Measurements from ENCODE around the gene GEMIN7. TPM values are rescaled to one million over a fixed set of nuclear protein-coding genes. Genes with fewer than 3 reads are reported as not detected.
"Not testable (repeated sequence)": the region's sequence is repeated elsewhere in the genome, so short reads cannot be mapped to it uniquely, and the experiment has no call there.

The GEMIN7 gene
- total RNA-seq, 1 donor from 2014 or later: 46.0 TPM

GRCh38 chr19:45117167-45117594 lies 38.1 kb downstream of the GEMIN7 start:
- no peak overlapping the region for H3K4me3 ChIP-seq (ENCODE audit: insufficient read depth, low read depth, low read length)
- no peak overlapping the region for H3K4me3 Mint-ChIP-seq (ENCODE audit: unreplicated experiment)
- H3K4me2 ChIP-seq (ENCODE audit: low read length): no peak overlapping the region
- H3K36me3 Mint-ChIP-seq (ENCODE audit: low read depth, unreplicated experiment): no peaks in the 10 kb centered on the region
- no peaks in the 10 kb centered on the region for H3K9me3 ChIP-seq (ENCODE audit: insufficient read depth, low read depth, low read length)
- no peaks in the 10 kb centered on the region for H3K27me3 Mint-ChIP-seq (ENCODE audit: low read depth, unreplicated experiment)
- H3K27ac Mint-ChIP-seq (ENCODE audit: unreplicated experiment): no peak overlapping the region
- no peaks in the 10 kb centered on the region for H3K9me3 Mint-ChIP-seq (ENCODE audit: unreplicated experiment)
- H3K36me3 ChIP-seq (ENCODE audit: insufficient read depth, low read length): no peaks in the 10 kb centered on the region
- H3K4me1 Mint-ChIP-seq (ENCODE audit: low read depth, unreplicated experiment): peaks cover 6% of the 10 kb centered on the region
- H2AFZ ChIP-seq (ENCODE audit: low read depth, low read length): no peak overlapping the region
- H3K27ac ChIP-seq (ENCODE audit: low read depth, low read length): no peak overlapping the region
- peaks cover 89% of the 10 kb centered on the region for H3K79me2 ChIP-seq (ENCODE audit: insufficient read depth, low read length)
- FAIRE-seq: no peak
- H4K20me1 ChIP-seq (ENCODE audit: insufficient read depth, low read length): peaks cover 97% of the 10 kb centered on the region
- no peaks in the 10 kb centered on the region for H3K27me3 ChIP-seq (ENCODE audit: insufficient read depth, low read length)
- peak; percentile 37 for DNase-seq (ENCODE audit: low read depth)
- TF ChIP-seq EZH2 (IDR thresholded peaks at IDR 0.05; ENCODE audit: insufficient read depth, low read length) (no peak), CTCF (IDR thresholded peaks at IDR 0.05; ENCODE audit: insufficient read depth, low read depth, low read length) (no peak)
- no peak overlapping the region for H3K9ac ChIP-seq (ENCODE audit: low read length)
- H3K4me1 ChIP-seq (ENCODE audit: insufficient read depth, low read length): no peaks in the 10 kb centered on the region

GRCh38 chr19:45117671-45118070 lies 38.6 kb downstream of the GEMIN7 start:
- H3K9me3 Mint-ChIP-seq (ENCODE audit: unreplicated experiment): no peaks in the 10 kb centered on the region
- Histone ChIP-seq H3K4me2 (ENCODE audit: low read length) (no peak overlapping the region), H4K20me1 (ENCODE audit: insufficient read depth, low read length) (peaks cover 97% of the 10 kb centered on the region), H3K4me3 (ENCODE audit: insufficient read depth, low read depth, low read length) (no peak overlapping the region), H3K9me3 (ENCODE audit: insufficient read depth, low read depth, low read length) (no peaks in the 10 kb centered on the region), H3K4me1 (ENCODE audit: insufficient read depth, low read length) (no peaks in the 10 kb centered on the region), H3K9ac (ENCODE audit: low read length) (no peak overlapping the region), H3K27ac (ENCODE audit: low read depth, low read length) (no peak overlapping the region), H2AFZ (ENCODE audit: low read depth, low read length) (no peak overlapping the region), H3K27me3 (ENCODE audit: insufficient read depth, low read length) (no peaks in the 10 kb centered on the region), H3K36me3 (ENCODE audit: insufficient read depth, low read length) (no peaks in the 10 kb centered on the region), H3K79me2 (ENCODE audit: insufficient read depth, low read length) (peaks cover 89% of the 10 kb centered on the region)
- H3K4me3 Mint-ChIP-seq (ENCODE audit: unreplicated experiment): no peak overlapping the region
- DNase-seq (ENCODE audit: low read depth): no peak
- TF ChIP-seq EZH2 (IDR thresholded peaks at IDR 0.05; ENCODE audit: insufficient read depth, low read length) (no peak), CTCF (IDR thresholded peaks at IDR 0.05; ENCODE audit: insufficient read depth, low read depth, low read length) (no peak)
- H3K27me3 Mint-ChIP-seq (ENCODE audit: low read depth, unreplicated experiment): no peaks in the 10 kb centered on the region
- H3K36me3 Mint-ChIP-seq (ENCODE audit: low read depth, unreplicated experiment): peaks cover 2% of the 10 kb centered on the region
- no peak for FAIRE-seq
- peaks cover 6% of the 10 kb centered on the region for H3K4me1 Mint-ChIP-seq (ENCODE audit: low read depth, unreplicated experiment)
- no peak overlapping the region for H3K27ac Mint-ChIP-seq (ENCODE audit: unreplicated experiment)

GRCh38 chr19:45118106-45118505 lies 39.0 kb downstream of the GEMIN7 start:
- no peaks in the 10 kb centered on the region for H3K9me3 Mint-ChIP-seq (ENCODE audit: unreplicated experiment)
- no peak overlapping the region for H2AFZ ChIP-seq (ENCODE audit: low read depth, low read length)
- H3K4me1 Mint-ChIP-seq (ENCODE audit: low read depth, unreplicated experiment): peaks cover 6% of the 10 kb centered on the region
- no peak for DNase-seq (ENCODE audit: low read depth)
- no peak overlapping the region for H3K4me3 ChIP-seq (ENCODE audit: insufficient read depth, low read depth, low read length)
- H3K4me1 ChIP-seq (ENCODE audit: insufficient read depth, low read length): no peaks in the 10 kb centered on the region
- H3K9me3 ChIP-seq (ENCODE audit: insufficient read depth, low read depth, low read length): no peaks in the 10 kb centered on the region
- peaks cover 97% of the 10 kb centered on the region for H4K20me1 ChIP-seq (ENCODE audit: insufficient read depth, low read length)
- H3K36me3 Mint-ChIP-seq (ENCODE audit: low read depth, unreplicated experiment): peaks cover 2% of the 10 kb centered on the region
- FAIRE-seq: no peak
- H3K79me2 ChIP-seq (ENCODE audit: insufficient read depth, low read length): peaks cover 89% of the 10 kb centered on the region
- TF ChIP-seq EZH2 (IDR thresholded peaks at IDR 0.05; ENCODE audit: insufficient read depth, low read length) (no peak), CTCF (IDR thresholded peaks at IDR 0.05; ENCODE audit: insufficient read depth, low read depth, low read length) (no peak)
- no peak overlapping the region for H3K9ac ChIP-seq (ENCODE audit: low read length)
- no peak overlapping the region for H3K27ac ChIP-seq (ENCODE audit: low read depth, low read length)
- no peaks in the 10 kb centered on the region for H3K27me3 ChIP-seq (ENCODE audit: insufficient read depth, low read length)
- no peaks in the 10 kb centered on the region for H3K36me3 ChIP-seq (ENCODE audit: insufficient read depth, low read length)
- no peak overlapping the region for H3K27ac Mint-ChIP-seq (ENCODE audit: unreplicated experiment)
- H3K27me3 Mint-ChIP-seq (ENCODE audit: low read depth, unreplicated experiment): no peaks in the 10 kb centered on the region
- no peak overlapping the region for H3K4me2 ChIP-seq (ENCODE audit: low read length)
- no peak overlapping the region for H3K4me3 Mint-ChIP-seq (ENCODE audit: unreplicated experiment)

- not testable (repeated sequence) for H3K27ac Mint-ChIP-seq (ENCODE audit: unreplicated experiment); H2AFZ ChIP-seq (ENCODE audit: low read depth, low read length); H3K27ac ChIP-seq (ENCODE audit: low read depth, low read length); H3K4me1 Mint-ChIP-seq (ENCODE audit: low read depth, unreplicated experiment); H3K4me1 ChIP-seq (ENCODE audit: insufficient read depth, low read length); H3K9ac ChIP-seq (ENCODE audit: low read length); H3K36me3 ChIP-seq (ENCODE audit: insufficient read depth, low read length); H3K27me3 ChIP-seq (ENCODE audit: insufficient read depth, low read length); FAIRE-seq; H3K9me3 ChIP-seq (ENCODE audit: insufficient read depth, low read depth, low read length); H3K4me3 ChIP-seq (ENCODE audit: insufficient read depth, low read depth, low read length); H3K27me3 Mint-ChIP-seq (ENCODE audit: low read depth, unreplicated experiment); H3K4me3 Mint-ChIP-seq (ENCODE audit: unreplicated experiment); H3K36me3 Mint-ChIP-seq (ENCODE audit: low read depth, unreplicated experiment); H3K4me2 ChIP-seq (ENCODE audit: low read length); DNase-seq (ENCODE audit: low read depth); H3K9me3 Mint-ChIP-seq (ENCODE audit: unreplicated experiment)
- peaks cover 97% of the 10 kb centered on the region for H4K20me1 ChIP-seq (ENCODE audit: insufficient read depth, low read length)
- peaks cover 89% of the 10 kb centered on the region for H3K79me2 ChIP-seq (ENCODE audit: insufficient read depth, low read length)
Measured at GRCh38 chr19:45118591-45119355, 39.7 kb downstream of the GEMIN7 start.

All from astrocyte (in vitro differentiated cells and primary cell).